ENCODE results near the gene GRK5. TPM values are rescaled to one million over a fixed set of nuclear protein-coding genes. Genes with fewer than 3 reads are reported as not detected.
A peak's percentile ranks its signal among the peaks of the same experiment; 100 is the strongest.

The GRK5 gene
- total RNA-seq, 4 donors from 2014 or later: 9.2 to 27.3 (median 15.0) TPM

GRCh38 chr10:119439922-119440321 lies 232.6 kb downstream of the GRK5 start:
- Histone ChIP-seq H3K9me3 (no peaks in the 10 kb centered on the region), H3K27ac (no peak overlapping the region), H3K4me3 (replicated peaks in 1 of 3) (no peak overlapping the region), H3K36me3 (peaks cover 2 to 5% of the 10 kb centered on the region in 2 donors), H3K27me3 (no peaks in the 10 kb centered on the region), H3K4me1 (peaks cover 14 to 18% of the 10 kb centered on the region in 2 donors)
- intact Hi-C loops (cut with DNase I): no loop called here
- 87 to 90% methylated on average over 5 of the region's 5 CpGs for WGBS, 2 donors
- no peak for TF ChIP-seq POLR2A (IDR thresholded peaks at IDR 0.05)
- no peak for DNase-seq

GRCh38 chr10:119441151-119441821 lies 233.9 kb downstream of the GRK5 start:
- TF ChIP-seq CTCF (IDR thresholded peaks at IDR 0.05) (no peak), POLR2A (IDR thresholded peaks at IDR 0.05) (no peak)
- no peak for DNase-seq
- no peak overlapping the region for H3K4me3 ChIP-seq (replicated peaks in 1 of 3)
- peaks cover 7 to 16% of the 10 kb centered on the region in 2 donors for H3K4me1 ChIP-seq
- peaks cover 0 to 5% of the 10 kb centered on the region in 2 donors for H3K36me3 ChIP-seq
- intact Hi-C loops (cut with DNase I): no loop called here
- no peaks in the 10 kb centered on the region for H3K9me3 ChIP-seq
- no peaks in the 10 kb centered on the region for H3K27me3 ChIP-seq
- H3K27ac ChIP-seq: peak overlapping the region in 2 of 3 donors; percentile 21 to 40
- 72 to 77% methylated on average over 12 to 18 of the region's 18 CpGs for WGBS, 2 donors

GRCh38 chr10:119441921-119442757 lies 234.8 kb downstream of the GRK5 start:
- peaks cover 0 to under 1% of the 10 kb centered on the region in 2 donors for H3K36me3 ChIP-seq
- H3K27me3 ChIP-seq: no peaks in the 10 kb centered on the region
- intact Hi-C loops (cut with DNase I): no loop called here
- TF ChIP-seq CTCF (IDR thresholded peaks at IDR 0.05): no peak
- no peak for TF ChIP-seq POLR2A (IDR thresholded peaks at IDR 0.05)
- H3K4me3 ChIP-seq (replicated peaks in 1 of 3): no peak overlapping the region
- peaks cover 7 to 16% of the 10 kb centered on the region in 2 donors for H3K4me1 ChIP-seq
- DNase-seq: no peak
- H3K9me3 ChIP-seq: no peaks in the 10 kb centered on the region
- peak overlapping the region in 2 of 3 donors; percentile 0 to 21 for H3K27ac ChIP-seq
- WGBS, 2 donors: 47 to 59% methylated on average over 20 of the region's 25 CpGs

- TF ChIP-seq CTCF (IDR thresholded peaks at IDR 0.05): no peak
- 85 to 88% methylated on average over 4 of the region's 4 CpGs for WGBS, 2 donors
- Histone ChIP-seq H3K4me1 (peaks cover 7 to 16% of the 10 kb centered on the region in 2 donors), H3K36me3 (no peaks in the 10 kb centered on the region), H3K9me3 (no peaks in the 10 kb centered on the region), H3K27ac (no peak overlapping the region), H3K27me3 (no peaks in the 10 kb centered on the region), H3K4me3 (replicated peaks in 1 of 3) (no peak overlapping the region)
- no peak for DNase-seq
- intact Hi-C loops (cut with DNase I): no loop called here
Measured at GRCh38 chr10:119442758-119443060, 235.3 kb downstream of the GRK5 start.

- Histone ChIP-seq H3K27ac (no peak overlapping the region), H3K36me3 (peaks cover 0 to 4% of the 10 kb centered on the region in 2 donors), H3K27me3 (no peaks in the 10 kb centered on the region), H3K9me3 (no peaks in the 10 kb centered on the region), H3K4me3 (replicated peaks in 1 of 3) (no peak overlapping the region), H3K4me1 (peaks cover 7 to 16% of the 10 kb centered on the region in 2 donors)
- TF ChIP-seq CTCF (IDR thresholded peaks at IDR 0.05) (no peak), POLR2A (IDR thresholded peaks at IDR 0.05) (no peak)
- DNase-seq: no peak
- WGBS, 2 donors: 93 to 97% methylated on average over 15 of the region's 15 CpGs
- intact Hi-C loops (cut with DNase I): no loop called here
Measured at GRCh38 chr10:119443441-119443840, 236.1 kb downstream of the GRK5 start.

Data from thyroid gland (tissue), 4 donors.